ACC112 (cell line): Measurements from ENCODE around the gene TOX2.

ENCODE experiments used
- H2AFZ ChIP-seq: fragments of 200-600 bp; sonication (generic); one replicate; pipeline ENCODE4 v1.6.0; 2017; ENCODE audit warnings: antibody characterized with exemption, low read length; ENCODE audit not compliant: unreplicated experiment
- H3K27ac ChIP-seq: fragments of 200-600 bp; sonication (generic); 2 replicates; pipeline ENCODE4 v1.5.1; 2014; ENCODE audit warnings: low read depth, mild to moderate bottlenecking, antibody characterized with exemption, low read length, moderate library complexity
- H3K27me3 ChIP-seq: fragments of 200-600 bp; sonication (generic); 2 replicates; pipeline ENCODE4 v1.6.1; 2014; ENCODE audit warnings: mild to moderate bottlenecking, antibody characterized with exemption, low read length, moderate library complexity, mixed read lengths; ENCODE audit not compliant: insufficient read depth
- H3K36me3 ChIP-seq: fragments of 200-600 bp; sonication (generic); 2 replicates; pipeline ENCODE4 v1.6.1; 2016; ENCODE audit warnings: mild to moderate bottlenecking, antibody characterized with exemption, low read length, moderate library complexity, mixed read lengths; ENCODE audit not compliant: insufficient read depth
- H3K4me1 ChIP-seq: fragments of 200-600 bp; sonication (generic); one replicate; pipeline ENCODE4 v1.6.1; 2016; ENCODE audit warnings: low read length, mixed read lengths; ENCODE audit not compliant: insufficient read depth, unreplicated experiment, control insufficient read depth
- H3K4me3 ChIP-seq: fragments of 200-600 bp; sonication (generic); 2 replicates; pipeline ENCODE4 v1.5.1; 2014; ENCODE audit warnings: mild to moderate bottlenecking, low read depth, low read length
- H3K79me2 ChIP-seq: fragments of 200-600 bp; sonication (generic); one replicate; pipeline ENCODE4 v1.6.0; 2016; ENCODE audit warnings: low read length; ENCODE audit not compliant: control insufficient read depth, unreplicated experiment, insufficient read depth

The TOX2 gene

GRCh38 chr20:44050327-44050726, 135.7 kb downstream of the TOX2 start:
- H3K4me1 ChIP-seq, result no peaks in the 10 kb centered on the region
- no peaks in the 10 kb centered on the region for H3K36me3 ChIP-seq
- peaks cover 24% of the 10 kb centered on the region for H3K27me3 ChIP-seq
- no peak overlapping the region for H3K27ac ChIP-seq
- no peak overlapping the region for H2AFZ ChIP-seq
- no peak overlapping the region for H3K4me3 ChIP-seq
- no peaks in the 10 kb centered on the region for H3K79me2 ChIP-seq

DNA sequence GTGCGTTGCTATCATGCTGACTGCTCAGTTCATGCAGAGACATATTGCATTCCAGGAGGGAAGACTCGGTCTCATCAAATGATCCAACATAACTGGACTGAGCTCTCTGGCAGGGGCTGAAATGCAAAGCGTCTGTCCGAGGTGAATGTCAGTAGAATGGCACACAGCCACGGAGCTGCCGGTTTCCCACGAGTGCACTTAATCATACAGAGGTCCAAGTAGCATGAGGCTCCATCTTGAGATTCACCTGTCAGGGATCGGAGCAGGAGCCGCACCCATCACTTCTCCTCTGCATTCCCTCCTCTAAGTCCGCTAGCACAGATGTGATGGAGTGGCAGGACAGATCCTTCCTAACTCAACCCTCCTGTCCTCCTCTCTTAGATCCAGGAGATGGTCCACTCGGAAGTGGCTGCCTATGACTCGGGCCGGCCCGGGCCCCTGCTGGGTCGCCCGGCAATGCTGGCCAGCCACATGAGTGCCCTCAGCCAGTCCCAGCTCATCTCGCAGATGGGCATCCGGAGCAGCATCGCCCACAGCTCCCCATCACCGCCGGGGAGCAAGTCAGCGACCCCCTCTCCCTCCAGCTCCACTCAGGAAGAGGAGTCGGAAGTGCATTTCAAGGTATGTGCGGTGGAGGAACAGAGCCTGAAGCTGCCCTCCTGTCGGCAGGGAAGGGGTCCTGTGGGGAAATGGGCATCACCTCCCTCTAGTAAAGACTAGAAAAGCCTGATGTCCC, 136.4 kb downstream of the TOX2 start:
- H3K27ac ChIP-seq, result no peak overlapping the region
- no peak overlapping the region for H3K4me3 ChIP-seq
- H3K4me1 ChIP-seq, result no peaks in the 10 kb centered on the region
- no peak overlapping the region for H2AFZ ChIP-seq
- no peaks in the 10 kb centered on the region for H3K79me2 ChIP-seq
- peaks cover 19% of the 10 kb centered on the region for H3K27me3 ChIP-seq
- H3K36me3 ChIP-seq, result no peaks in the 10 kb centered on the region

DNA sequence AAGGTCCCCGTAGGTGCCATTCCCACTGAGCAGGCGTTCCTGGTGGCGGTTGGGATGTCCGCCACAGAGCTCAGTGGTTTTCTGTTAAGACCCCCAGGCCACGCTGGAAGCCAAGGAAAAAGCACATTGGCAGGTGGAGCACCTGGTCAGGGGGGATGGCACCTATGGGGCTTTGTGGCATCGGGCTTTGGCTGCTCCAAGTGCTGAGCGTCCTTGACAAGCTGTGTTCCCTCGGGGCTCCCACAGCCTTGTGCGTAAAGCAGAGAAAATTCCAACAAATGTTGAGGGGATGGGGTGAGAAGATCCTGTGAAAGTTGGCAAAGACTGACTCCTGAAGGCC, 137.0 kb downstream of the TOX2 start:
- no peaks in the 10 kb centered on the region for H3K79me2 ChIP-seq
- H3K4me3 ChIP-seq, result no peak overlapping the region
- no peak overlapping the region for H3K27ac ChIP-seq
- no peaks in the 10 kb centered on the region for H3K36me3 ChIP-seq
- no peaks in the 10 kb centered on the region for H3K4me1 ChIP-seq
- no peak overlapping the region for H2AFZ ChIP-seq
- H3K27me3 ChIP-seq, result peaks cover 16% of the 10 kb centered on the region

DNA sequence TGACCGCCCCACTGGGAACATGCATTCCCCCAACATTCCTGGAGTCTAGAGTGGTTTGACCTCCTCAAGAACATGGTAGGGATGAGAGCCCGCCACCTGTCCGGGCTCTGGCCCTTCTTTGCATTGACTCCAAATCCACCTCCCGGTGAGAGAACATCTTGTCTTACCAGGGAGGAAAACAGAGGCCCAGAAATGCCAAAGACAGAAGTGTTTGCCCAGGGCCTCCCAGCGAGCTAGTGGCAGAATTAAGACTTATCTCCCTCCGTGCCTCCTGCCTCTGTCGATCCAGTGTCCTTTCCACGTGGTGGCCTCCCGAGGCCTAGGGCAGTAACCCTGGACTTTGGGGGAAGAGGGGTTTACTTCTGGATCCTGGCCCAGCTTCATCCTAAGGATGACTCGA, 137.5 kb downstream of the TOX2 start:
- no peaks in the 10 kb centered on the region for H3K79me2 ChIP-seq
- peaks cover 14% of the 10 kb centered on the region for H3K27me3 ChIP-seq
- H3K27ac ChIP-seq, result no peak overlapping the region
- H2AFZ ChIP-seq, result no peak overlapping the region
- no peak overlapping the region for H3K4me3 ChIP-seq
- no peaks in the 10 kb centered on the region for H3K4me1 ChIP-seq
- no peaks in the 10 kb centered on the region for H3K36me3 ChIP-seq

DNA sequence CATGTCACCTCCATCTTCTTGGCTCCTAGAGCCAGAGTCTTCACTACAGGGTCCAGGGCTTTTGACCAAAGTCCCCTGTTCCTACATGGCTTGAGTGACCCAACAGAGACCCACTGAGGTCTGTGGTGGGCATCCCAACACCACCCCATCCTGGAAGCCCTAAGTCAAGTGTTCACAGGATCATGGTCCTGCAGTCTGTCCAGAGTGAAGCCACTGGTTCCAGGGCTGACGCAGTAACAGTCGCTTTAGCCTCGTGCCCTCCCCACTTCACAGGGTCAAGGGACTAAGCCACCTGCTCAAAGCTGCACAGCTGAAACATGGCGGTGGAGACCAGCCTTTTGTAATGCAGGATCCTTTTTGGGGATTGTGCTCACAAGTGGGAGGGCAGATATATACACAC, 138.4 kb downstream of the TOX2 start:
- H2AFZ ChIP-seq, result no peak overlapping the region
- H3K4me1 ChIP-seq, result no peaks in the 10 kb centered on the region
- H3K36me3 ChIP-seq, result no peaks in the 10 kb centered on the region
- H3K79me2 ChIP-seq, result no peaks in the 10 kb centered on the region
- H3K27me3 ChIP-seq, result peaks cover 12% of the 10 kb centered on the region
- H3K27ac ChIP-seq, result no peak overlapping the region
- H3K4me3 ChIP-seq, result no peak overlapping the region

- peaks cover 12% of the 10 kb centered on the region for H3K27me3 ChIP-seq
- H3K36me3 ChIP-seq, result no peaks in the 10 kb centered on the region
- H3K79me2 ChIP-seq, result no peaks in the 10 kb centered on the region
- no peaks in the 10 kb centered on the region for H3K4me1 ChIP-seq
- no peak overlapping the region for H2AFZ ChIP-seq
- no peak overlapping the region for H3K4me3 ChIP-seq
- no peak overlapping the region for H3K27ac ChIP-seq
These were observed 139.5 kb downstream of the TOX2 start for GRCh38 chr20:44054118-44054517.

- Histone ChIP-seq H2AFZ (no peak overlapping the region), H3K79me2 (no peaks in the 10 kb centered on the region), H3K36me3 (no peaks in the 10 kb centered on the region), H3K27ac (no peak overlapping the region), H3K27me3 (peaks cover 12% of the 10 kb centered on the region; the same call in 1 of the 2 replicates), H3K4me3 (no peak overlapping the region), H3K4me1 (no peaks in the 10 kb centered on the region)
These were observed 140.2 kb downstream of the TOX2 start for GRCh38 chr20:44054849-44055248.

- no peaks in the 10 kb centered on the region for H3K79me2 ChIP-seq
- H3K4me1 ChIP-seq, result no peaks in the 10 kb centered on the region
- no peak overlapping the region for H3K27ac ChIP-seq
- no peaks in the 10 kb centered on the region for H3K36me3 ChIP-seq
- H3K27me3 ChIP-seq, result peaks cover 6% of the 10 kb centered on the region; the same call in 1 of the 2 replicates
- H3K4me3 ChIP-seq, result no peak overlapping the region
- no peak overlapping the region for H2AFZ ChIP-seq
These were observed 141.5 kb downstream of the TOX2 start for GRCh38 chr20:44056010-44056698.

GRCh38 chr20:44057698-44058675, 143.3 kb downstream of the TOX2 start:
- Histone ChIP-seq H2AFZ (no peak overlapping the region), H3K4me3 (no peak overlapping the region), H3K36me3 (no peaks in the 10 kb centered on the region), H3K4me1 (no peaks in the 10 kb centered on the region), H3K27me3 (peaks cover 6% of the 10 kb centered on the region; the same call in 1 of the 2 replicates), H3K79me2 (no peaks in the 10 kb centered on the region), H3K27ac (no peak overlapping the region)

- Histone ChIP-seq H3K4me3 (no peak overlapping the region), H3K79me2 (no peaks in the 10 kb centered on the region), H3K36me3 (no peaks in the 10 kb centered on the region), H3K27ac (no peak overlapping the region), H2AFZ (no peak overlapping the region), H3K27me3 (peaks cover 2% of the 10 kb centered on the region; the same call in 1 of the 2 replicates), H3K4me1 (no peaks in the 10 kb centered on the region)
These were observed 150.1 kb downstream of the TOX2 start for GRCh38 chr20:44064501-44065400.
